T-helper 17 cell (primary cell): Measurements from ENCODE around the gene AP4E1. TPM values are rescaled to one million over a fixed set of nuclear protein-coding genes. Genes with fewer than 3 reads are reported as not detected.
"Not testable (repeated sequence)": the region's sequence is repeated elsewhere in the genome, so short reads cannot be mapped to it uniquely, and the experiment has no call there.

Source experiments
- ATAC-seq: fragments of 150-1000 bp; cut with Tn5 transposase; 2 replicates; pipeline ENCODE4 v1.10.0; 2021; ENCODE audit warnings: mild to moderate bottlenecking, moderate library complexity
- DNase-seq, 3 donors: peaks; one replicate each; pipeline versions ENCODE4 v3.0.0 to v3.0.0-alpha.2; 2020 to 2021
- H3K9me3 ChIP-seq: one replicate; pipeline ENCODE4 v1.7.0; 2013; ENCODE audit warnings: low read length, mild to moderate bottlenecking; ENCODE audit not compliant: control insufficient read depth, poor library complexity, severe bottlenecking
- H3K27ac Mint-ChIP-seq: one replicate; pipeline ENCODE4 v1.8.0; 2022; ENCODE audit warnings: mild to moderate bottlenecking, moderate library complexity, mixed read lengths
- H3K27me3 Mint-ChIP-seq: one replicate; pipeline ENCODE4 v1.8.0; 2022; ENCODE audit warnings: mixed read lengths
- H3K36me3 Mint-ChIP-seq: one replicate; pipeline ENCODE4 v1.8.0; 2022; ENCODE audit warnings: low read depth, mixed read lengths
- H3K4me1 Mint-ChIP-seq: one replicate; pipeline ENCODE4 v1.8.0; 2022; ENCODE audit warnings: mild to moderate bottlenecking, mixed read lengths
- H3K4me3 Mint-ChIP-seq: one replicate; pipeline ENCODE4 v1.8.0; 2022; ENCODE audit warnings: mild to moderate bottlenecking, moderate library complexity, mixed read lengths
- total RNA-seq, 4 donors: library from RNA in 2 of 4; stranded (reverse) in 2 of 4; gene quantifications; one replicate each; pipeline ENCODE4 v1.2.3 and lab custom pipeline; 2022 to 2026

AP4E1 gene
- total RNA-seq, 2 donors from 2014 or later = 7.6 to 9.6 TPM

DNA sequence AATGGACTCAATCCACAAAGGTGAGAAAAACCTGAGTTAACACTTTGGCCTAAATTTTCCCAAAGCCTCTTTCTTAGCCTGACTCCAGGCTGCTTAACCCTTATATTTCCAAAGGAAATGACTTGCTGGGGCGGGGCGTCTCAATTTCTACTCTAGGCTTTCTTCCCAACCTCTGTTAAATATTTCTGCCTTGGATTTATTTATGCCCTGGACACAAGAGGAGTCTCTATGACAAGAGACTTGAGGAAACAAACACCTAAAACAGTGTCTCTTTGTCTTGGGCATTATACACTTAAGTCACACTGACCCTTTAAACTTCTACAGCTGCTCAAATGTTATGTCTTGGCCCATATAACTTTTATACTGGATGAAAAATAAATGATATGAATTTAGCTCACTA, 28.3 kb upstream of the AP4E1 start:
- H3K9me3 ChIP-seq = no peaks in the 10 kb centered on the region
- H3K36me3 Mint-ChIP-seq = no peaks in the 10 kb centered on the region
- ATAC-seq = no peak
- H3K4me3 Mint-ChIP-seq = no peak overlapping the region
- DNase-seq = no peak
- peaks cover under 1% of the 10 kb centered on the region for H3K27me3 Mint-ChIP-seq
- H3K4me1 Mint-ChIP-seq = peaks cover 31% of the 10 kb centered on the region
- peak overlapping the region; percentile 92 for H3K27ac Mint-ChIP-seq

DNA sequence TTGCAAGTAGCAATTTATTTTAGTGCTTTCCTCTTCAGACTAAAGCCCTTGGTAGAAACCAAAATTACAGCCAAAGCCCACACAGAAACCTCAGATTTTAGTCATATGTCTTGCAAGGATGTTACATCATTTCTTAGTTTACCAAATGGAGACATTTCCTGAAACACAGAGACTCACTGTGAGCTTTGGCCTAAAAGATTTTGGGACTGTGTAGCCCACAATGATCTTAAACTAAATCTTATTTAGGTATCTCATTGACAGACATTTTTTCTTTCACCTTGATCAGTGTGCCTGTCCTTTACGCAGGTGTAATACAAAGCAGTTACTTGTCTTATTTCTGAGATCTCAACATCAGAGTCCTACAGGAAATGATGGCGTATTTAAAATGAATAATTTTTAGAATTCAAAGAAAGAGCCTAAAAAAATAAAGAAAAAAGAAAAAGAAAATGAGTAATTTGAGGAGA, 27.8 kb upstream of the AP4E1 start:
- DNase-seq (no peak), ATAC-seq (peak; percentile 48)
- Mint-ChIP-seq H3K36me3 (no peaks in the 10 kb centered on the region), H3K4me1 (peaks cover 32% of the 10 kb centered on the region), H3K4me3 (no peak overlapping the region), H3K27ac (peak overlapping the region; percentile 92), H3K27me3 (no peaks in the 10 kb centered on the region)
- no peaks in the 10 kb centered on the region for H3K9me3 ChIP-seq

DNA sequence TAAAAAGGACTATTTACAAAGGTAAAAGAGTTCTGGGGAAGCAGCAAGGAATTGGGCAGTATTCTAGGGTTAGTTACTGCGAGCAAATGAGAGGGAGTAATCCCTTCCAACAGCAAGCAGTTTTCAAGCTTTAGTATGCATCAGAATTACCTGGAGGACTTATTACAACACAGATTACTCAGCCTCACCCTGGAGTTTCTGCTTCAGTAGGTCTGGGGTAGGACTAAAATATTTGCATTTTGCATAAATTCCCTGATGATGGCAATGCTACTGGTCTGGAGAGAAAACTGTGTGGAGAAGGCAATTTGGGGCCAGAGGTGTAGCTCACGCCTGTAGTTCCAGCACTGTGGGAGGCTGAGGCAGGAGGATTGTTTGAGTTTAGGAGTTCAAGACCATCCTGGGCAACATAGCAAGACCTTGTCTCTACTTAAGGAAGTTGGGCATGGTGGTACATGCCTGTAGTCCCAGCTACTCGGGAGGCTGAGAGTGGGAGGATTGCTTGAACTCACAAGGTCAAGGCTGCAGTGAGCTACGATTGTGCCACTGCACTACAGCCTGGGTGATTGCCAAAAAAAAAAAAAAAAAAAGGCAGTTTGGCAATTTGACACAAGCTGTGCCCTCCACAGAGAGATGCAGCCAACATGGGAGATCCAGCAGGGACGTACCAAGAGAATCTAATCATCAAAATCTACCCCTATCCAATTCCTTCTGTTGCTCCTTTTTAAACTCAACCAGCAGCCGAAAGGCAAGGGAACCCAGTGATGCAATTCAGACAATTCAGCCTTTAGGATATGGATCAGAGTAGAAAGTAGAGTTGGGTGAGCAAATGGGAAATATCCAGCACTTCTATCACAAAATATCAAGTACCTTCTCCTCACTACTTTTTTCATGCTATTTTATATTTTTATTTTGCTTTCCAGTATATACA, 27.1 kb upstream of the AP4E1 start:
- H3K36me3 Mint-ChIP-seq = no peaks in the 10 kb centered on the region
- H3K4me1 Mint-ChIP-seq = peaks cover 35% of the 10 kb centered on the region
- H3K9me3 ChIP-seq = no peaks in the 10 kb centered on the region
- no peak for DNase-seq
- H3K4me3 Mint-ChIP-seq = no peak overlapping the region
- ATAC-seq = no peak
- peak overlapping the region; percentile 92 for H3K27ac Mint-ChIP-seq
- no peaks in the 10 kb centered on the region for H3K27me3 Mint-ChIP-seq

DNA sequence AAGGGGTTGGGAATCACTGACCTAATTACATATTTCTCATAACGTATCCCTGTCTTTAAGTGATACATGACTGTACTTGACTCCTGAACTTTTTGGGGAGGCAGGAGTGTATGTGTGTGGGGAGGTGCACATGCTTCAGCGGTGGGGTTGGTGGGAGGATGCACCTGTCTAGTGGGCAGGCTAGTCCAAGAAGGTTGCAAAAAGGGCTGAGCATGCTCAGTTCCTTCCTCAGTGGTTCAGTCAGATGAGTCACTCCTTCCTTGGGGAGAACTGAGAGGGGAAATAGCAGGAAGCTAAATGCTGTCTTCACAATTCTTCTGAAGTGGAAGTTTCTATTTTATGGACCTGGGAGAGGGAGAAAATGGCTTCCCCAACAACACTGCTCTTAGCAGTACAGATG, 24.6 kb upstream of the AP4E1 start:
- no peaks in the 10 kb centered on the region for H3K27me3 Mint-ChIP-seq
- peaks cover 24% of the 10 kb centered on the region for H3K4me1 Mint-ChIP-seq
- ATAC-seq (no peak), DNase-seq (no peak)
- H3K27ac Mint-ChIP-seq = no peak overlapping the region
- no peaks in the 10 kb centered on the region for H3K9me3 ChIP-seq
- no peak overlapping the region for H3K4me3 Mint-ChIP-seq
- H3K36me3 Mint-ChIP-seq = no peaks in the 10 kb centered on the region

DNA sequence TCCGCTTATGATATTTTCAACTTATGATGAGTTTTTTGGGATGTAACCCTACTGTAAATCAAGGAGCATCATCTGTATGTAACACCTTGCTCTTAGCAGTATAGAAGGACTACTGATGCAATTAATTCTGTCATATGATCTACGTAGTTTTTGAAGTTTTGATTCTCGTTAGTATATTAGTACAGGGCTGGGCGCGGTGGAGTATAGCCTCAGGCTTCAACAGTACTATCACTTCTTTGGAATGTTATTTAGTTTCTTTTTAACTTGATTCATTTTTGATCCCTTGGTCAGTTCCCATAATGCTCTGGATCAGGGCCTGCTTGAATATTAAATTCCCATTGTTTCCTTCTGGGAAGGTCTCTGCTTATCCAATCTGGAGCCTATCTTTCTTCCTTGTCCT, 23.9 kb upstream of the AP4E1 start:
- peaks cover 19% of the 10 kb centered on the region for H3K4me1 Mint-ChIP-seq
- no peaks in the 10 kb centered on the region for H3K9me3 ChIP-seq
- ATAC-seq (no peak), DNase-seq (no peak)
- H3K27me3 Mint-ChIP-seq = no peaks in the 10 kb centered on the region
- H3K4me3 Mint-ChIP-seq = no peak overlapping the region
- H3K27ac Mint-ChIP-seq = peak overlapping the region; percentile 90
- no peaks in the 10 kb centered on the region for H3K36me3 Mint-ChIP-seq

DNA sequence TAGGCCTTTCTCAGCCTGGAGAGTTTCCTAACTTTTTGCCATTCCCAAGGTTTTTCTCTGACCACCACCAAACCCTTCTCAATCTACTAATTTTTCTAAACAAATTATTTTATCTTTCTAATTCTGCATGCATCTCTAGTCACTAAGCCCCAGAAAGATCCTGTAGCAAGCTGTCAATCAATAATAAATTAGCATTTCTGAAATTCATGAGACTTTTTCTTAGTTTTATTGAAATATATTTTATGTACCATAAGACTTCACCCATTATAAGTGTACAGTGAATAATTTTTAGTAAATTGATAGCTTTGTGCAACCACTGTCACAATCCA, 22.4 kb upstream of the AP4E1 start:
- no peak for ATAC-seq
- no peaks in the 10 kb centered on the region for H3K9me3 ChIP-seq
- peak overlapping the region; percentile 90 for H3K27ac Mint-ChIP-seq
- no peak overlapping the region for H3K4me3 Mint-ChIP-seq
- no peaks in the 10 kb centered on the region for H3K27me3 Mint-ChIP-seq
- H3K4me1 Mint-ChIP-seq = peaks cover 16% of the 10 kb centered on the region
- DNase-seq = no peak
- H3K36me3 Mint-ChIP-seq = no peaks in the 10 kb centered on the region

DNA sequence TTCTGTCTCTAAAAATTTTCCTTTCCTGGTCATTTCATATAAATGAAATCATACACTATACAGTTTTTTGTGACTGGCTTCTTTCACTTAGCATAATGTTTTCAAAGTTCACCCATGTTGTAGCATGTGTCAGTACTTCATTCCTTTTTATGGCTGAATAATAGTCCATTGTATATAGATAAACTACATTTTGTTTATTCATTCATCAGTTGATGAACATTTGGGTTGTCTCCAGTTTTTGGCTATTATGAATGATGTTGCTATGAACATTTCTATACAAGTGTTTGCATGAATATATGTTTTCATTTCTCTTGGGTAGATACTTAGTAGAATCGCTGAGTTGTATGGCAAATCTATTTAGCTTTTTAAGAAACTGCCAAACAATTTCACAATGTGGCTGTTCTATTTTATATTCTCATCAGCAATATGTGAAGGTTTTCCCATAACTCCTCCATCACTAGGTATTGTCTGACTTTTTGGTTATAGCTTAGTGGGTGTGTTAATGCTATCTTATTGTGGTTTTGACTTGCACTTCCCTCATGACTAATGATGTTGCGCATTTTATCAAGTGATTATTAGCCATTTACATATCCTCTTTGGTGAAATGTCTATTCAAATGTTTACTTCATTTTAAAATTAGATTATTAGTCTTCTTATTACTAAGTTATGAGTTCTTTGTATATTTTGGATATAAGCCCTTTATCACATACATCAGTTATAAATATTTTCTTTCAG, 21.7 kb upstream of the AP4E1 start:
- no peaks in the 10 kb centered on the region for H3K9me3 ChIP-seq
- Mint-ChIP-seq H3K4me1 (peaks cover 13% of the 10 kb centered on the region), H3K27ac (no peak overlapping the region), H3K4me3 (no peak overlapping the region), H3K27me3 (no peaks in the 10 kb centered on the region), H3K36me3 (no peaks in the 10 kb centered on the region)
- no peak for ATAC-seq
- no peak for DNase-seq

DNA sequence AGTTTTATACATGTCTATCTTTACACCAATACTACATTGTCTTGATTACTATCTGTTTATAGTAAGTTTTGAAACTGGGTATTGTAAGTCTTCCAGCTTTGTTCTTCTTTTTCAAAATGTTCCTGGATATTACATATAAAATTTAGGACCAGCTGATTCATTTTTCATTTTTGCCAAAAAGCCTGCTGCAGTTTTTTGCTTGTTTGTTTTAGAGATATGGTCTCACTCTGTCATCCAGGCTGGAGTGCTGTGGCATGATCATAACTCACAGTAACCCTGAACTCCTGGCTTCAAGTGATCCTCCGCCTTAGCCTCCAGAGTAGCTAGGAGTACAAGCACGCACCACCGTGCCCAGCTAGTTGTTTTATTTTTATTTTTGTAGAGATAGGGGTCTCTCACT, 20.4 kb upstream of the AP4E1 start:
- Mint-ChIP-seq H3K4me1 (peaks cover 12% of the 10 kb centered on the region), H3K36me3 (no peaks in the 10 kb centered on the region)

DNA sequence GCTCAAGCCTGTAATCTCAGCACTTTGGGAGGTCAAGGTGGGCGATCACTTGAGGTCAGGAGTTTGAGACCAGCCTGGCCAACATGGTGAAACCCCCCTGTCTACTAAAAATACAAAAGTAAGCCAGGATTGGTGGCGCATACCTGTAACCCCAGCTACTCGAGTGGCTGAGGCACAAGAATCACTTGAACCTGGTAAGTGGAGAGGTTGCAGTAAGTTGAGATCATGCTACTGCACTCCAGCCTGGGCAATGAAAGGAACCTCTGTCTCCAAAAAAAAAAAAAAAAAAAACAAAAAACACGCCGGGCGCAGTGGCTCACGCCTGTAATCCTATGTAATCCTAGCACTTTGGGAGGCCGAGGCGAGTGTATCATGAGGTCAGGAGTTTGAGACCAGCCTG, 18.9 kb upstream of the AP4E1 start:
- ATAC-seq (no peak), DNase-seq (no peak)
- no peaks in the 10 kb centered on the region for H3K9me3 ChIP-seq
- peaks cover 4% of the 10 kb centered on the region for H3K4me1 Mint-ChIP-seq
- H3K27me3 Mint-ChIP-seq = no peaks in the 10 kb centered on the region
- H3K4me3 Mint-ChIP-seq = no peak overlapping the region
- H3K27ac Mint-ChIP-seq = no peak overlapping the region
- no peaks in the 10 kb centered on the region for H3K36me3 Mint-ChIP-seq

More for the DNA sequence above, 20.4 kb upstream of the AP4E1 start:
- no peak overlapping the region for H3K4me3 Mint-ChIP-seq
- no peaks in the 10 kb centered on the region for H3K9me3 ChIP-seq
- DNase-seq (no peak), ATAC-seq (no peak)
- H3K27me3 Mint-ChIP-seq = no peaks in the 10 kb centered on the region
- no peak overlapping the region for H3K27ac Mint-ChIP-seq

DNA sequence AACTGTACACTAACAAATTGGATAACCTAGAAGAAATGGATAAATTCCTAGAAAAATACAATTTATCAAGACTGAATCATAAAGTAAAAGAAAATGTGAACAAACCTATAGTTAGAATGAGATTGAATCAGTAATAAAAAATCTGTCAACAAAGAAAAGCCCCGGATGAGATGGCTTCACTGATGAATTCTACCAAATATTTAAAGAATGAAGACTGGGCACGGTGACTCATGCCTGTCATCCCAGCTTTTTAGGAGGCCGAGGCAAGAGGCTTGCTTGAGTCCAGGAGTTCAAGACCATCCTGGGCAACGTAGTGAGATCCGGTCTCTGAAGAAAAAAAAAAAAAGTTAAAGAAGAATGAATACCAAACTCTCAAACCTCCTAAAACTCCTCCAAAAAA, 17.7 kb upstream of the AP4E1 start:
- H3K4me1 Mint-ChIP-seq = peaks cover 3% of the 10 kb centered on the region
- no peaks in the 10 kb centered on the region for H3K36me3 Mint-ChIP-seq
- no peak for ATAC-seq
- no peaks in the 10 kb centered on the region for H3K27me3 Mint-ChIP-seq
- H3K9me3 ChIP-seq = no peaks in the 10 kb centered on the region
- DNase-seq = no peak
- H3K27ac Mint-ChIP-seq = no peak overlapping the region
- no peak overlapping the region for H3K4me3 Mint-ChIP-seq

DNA sequence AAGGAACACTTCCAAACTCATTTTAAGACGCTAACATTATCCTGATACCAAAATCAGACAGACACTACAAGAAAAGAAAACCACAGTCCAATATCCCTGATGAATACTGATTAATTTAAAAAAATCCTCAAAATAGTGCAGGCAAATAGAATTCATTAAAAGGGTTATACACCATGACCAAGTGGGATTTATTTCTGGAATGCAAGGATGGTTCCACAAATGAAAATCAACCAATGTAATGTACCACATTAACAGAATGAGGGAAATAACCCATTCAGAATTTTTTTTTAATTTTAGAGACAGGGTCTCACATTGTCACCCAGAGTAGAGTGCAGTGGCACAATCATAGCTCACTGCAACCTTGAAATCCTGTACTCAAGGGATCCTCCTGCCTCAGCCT, 17.3 kb upstream of the AP4E1 start:
- no peaks in the 10 kb centered on the region for H3K9me3 ChIP-seq
- DNase-seq (no peak), ATAC-seq (no peak)
- Mint-ChIP-seq H3K4me1 (no peaks in the 10 kb centered on the region), H3K36me3 (no peaks in the 10 kb centered on the region), H3K27me3 (no peaks in the 10 kb centered on the region), H3K4me3 (no peak overlapping the region), H3K27ac (no peak overlapping the region)

DNA sequence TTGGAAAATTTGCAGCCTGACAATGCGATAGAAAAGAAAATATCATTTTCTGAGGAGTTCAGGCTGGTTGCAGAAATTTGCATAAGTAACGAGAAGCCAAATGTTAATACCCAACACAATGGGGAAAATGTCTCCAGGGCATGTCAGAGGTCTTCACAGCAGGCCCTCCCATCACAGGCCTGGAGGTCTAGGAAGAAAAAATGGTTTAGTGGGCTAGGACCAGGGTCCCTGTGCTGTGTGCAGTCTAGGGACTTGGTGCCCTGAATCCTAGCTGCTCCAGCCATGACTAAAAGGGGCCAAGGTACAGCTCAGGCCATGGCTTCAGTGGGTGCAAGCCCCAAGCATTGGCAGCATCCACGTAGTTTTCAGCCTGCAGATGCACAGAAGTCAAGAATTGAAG, 14.5 kb upstream of the AP4E1 start:
- Mint-ChIP-seq H3K27ac (no peak overlapping the region), H3K36me3 (no peaks in the 10 kb centered on the region), H3K27me3 (no peaks in the 10 kb centered on the region), H3K4me3 (no peak overlapping the region), H3K4me1 (peaks cover 5% of the 10 kb centered on the region)
- no peaks in the 10 kb centered on the region for H3K9me3 ChIP-seq
- DNase-seq (no peak), ATAC-seq (no peak)

DNA sequence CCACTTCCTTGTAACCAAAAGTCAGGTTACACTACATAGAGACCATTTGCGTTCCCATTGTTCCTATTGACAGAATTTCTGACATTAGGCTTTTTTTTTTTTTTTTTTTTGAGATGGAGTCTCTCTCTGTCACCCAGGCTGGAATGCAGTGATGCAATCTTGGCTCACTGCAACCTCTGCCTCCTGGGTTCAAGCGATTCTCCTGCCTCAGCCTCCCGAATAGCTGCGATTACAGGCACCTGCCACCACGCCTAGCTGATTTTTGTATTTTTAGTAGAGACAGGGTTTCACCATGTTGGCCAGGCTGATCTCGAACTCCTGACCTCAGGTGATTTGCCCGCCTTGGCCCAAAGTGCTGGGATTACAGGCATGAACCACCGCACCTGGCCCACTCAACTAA, 7.1 kb upstream of the AP4E1 start:
- not testable (repeated sequence) for DNase-seq

More for the DNA sequence above, 7.1 kb upstream of the AP4E1 start:
- H3K4me3 Mint-ChIP-seq, H3K4me1 Mint-ChIP-seq, H3K27ac Mint-ChIP-seq, H3K9me3 ChIP-seq, ATAC-seq, H3K27me3 Mint-ChIP-seq, H3K36me3 Mint-ChIP-seq: not testable (repeated sequence)
